ENCODE data around the gene TMEM185A. TPM values are rescaled to one million over a fixed set of nuclear protein-coding genes. Genes with fewer than 3 reads are reported as not detected.
A peak's percentile ranks its signal among the peaks of the same experiment; 100 is the strongest.

The TMEM185A gene
- total and polyA plus RNA-seq, 2 of the 4 experiments (the other 2 are of a cell fraction), result 9.7 to 12.2 TPM

GRCh38 chrX:149638860-149639259 lies 7.3 kb upstream of the TMEM185A start:
- H3K27me3 ChIP-seq (ENCODE audit: control insufficient read depth, insufficient read depth, low read length), result peaks cover 13% of the 10 kb centered on the region
- H3K4me3 ChIP-seq (ENCODE audit: insufficient read depth, low read depth, low read length), result no peak overlapping the region
- ChIA-PET CTCF (interaction anchor here (0.7 kb wide), 1 partner anchor 70 kb away, joined by 3 read pairs; no protein-coding TSS in a partner anchor), POLR2A (ENCODE audit: unreplicated experiment) (no interaction called here)
- H3K9me3 ChIP-seq (ENCODE audit: control insufficient read depth, insufficient read depth, low read length), result no peaks in the 10 kb centered on the region
- no peak overlapping the region for H3K27ac ChIP-seq (ENCODE audit: insufficient read depth, low read length)
- H3K18ac ChIP-seq (ENCODE audit: low read depth, low read length), result no peak overlapping the region
- no peaks in the 10 kb centered on the region for H3K9me1 ChIP-seq (ENCODE audit: insufficient read depth, low read length)
- TF ChIP-seq BHLHE40 (IDR thresholded peaks at IDR 0.05; ENCODE audit: low read depth, low read length) (no peak), USF2 (IDR thresholded peaks at IDR 0.05; ENCODE audit: low read depth, low read length) (no peak), SMC3 (IDR thresholded peaks at IDR 0.05; ENCODE audit: low read depth, low read length) (no peak), CEBPB (IDR thresholded peaks at IDR 0.05; ENCODE audit: low read depth, low read length) (no peak), RCOR1 (IDR thresholded peaks at IDR 0.05; ENCODE audit: insufficient replicate concordance, low read length) (no peak)
- TF ChIP-seq, protein P1, sequence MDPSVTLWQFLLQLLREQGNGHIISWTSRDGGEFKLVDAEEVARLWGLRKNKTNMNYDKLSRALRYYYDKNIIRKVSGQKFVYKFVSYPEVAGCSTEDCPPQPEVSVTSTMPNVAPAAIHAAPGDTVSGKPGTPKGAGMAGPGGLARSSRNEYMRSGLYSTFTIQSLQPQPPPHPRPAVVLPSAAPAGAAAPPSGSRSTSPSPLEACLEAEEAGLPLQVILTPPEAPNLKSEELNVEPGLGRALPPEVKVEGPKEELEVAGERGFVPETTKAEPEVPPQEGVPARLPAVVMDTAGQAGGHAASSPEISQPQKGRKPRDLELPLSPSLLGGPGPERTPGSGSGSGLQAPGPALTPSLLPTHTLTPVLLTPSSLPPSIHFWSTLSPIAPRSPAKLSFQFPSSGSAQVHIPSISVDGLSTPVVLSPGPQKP (IDR thresholded peaks at IDR 0.05; ENCODE audit: borderline replicate concordance, low read depth, low read length), result no peak
- no peak overlapping the region for H2AK5ac ChIP-seq (ENCODE audit: low read depth, low read length)
- H2BK5ac ChIP-seq (ENCODE audit: low read depth, low read length, poor library complexity, severe bottlenecking), result no peak overlapping the region
- DNase-seq, result peak; percentile 4
- H3K36me3 ChIP-seq (ENCODE audit: control insufficient read depth, insufficient read depth, low read length), result no peaks in the 10 kb centered on the region
- H4K91ac ChIP-seq (ENCODE audit: insufficient read depth, low read depth, low read length), result no peak overlapping the region
- BruUV-seq (replicated peaks), result no TSS peak
- H4K5ac ChIP-seq (ENCODE audit: low read depth, low read length), result no peak overlapping the region
- H4K20me1 ChIP-seq (ENCODE audit: insufficient read depth, low read length), result no peaks in the 10 kb centered on the region
- no peak overlapping the region for H2AK9ac ChIP-seq (replicated peaks; ENCODE audit: low read depth, low read length, poor library complexity)
- dilution Hi-C loops (cut with HindIII; ENCODE audit: low sequenced_read_pairs, unreplicated experiment) (no loop called here), in situ Hi-C loops (cut with MboI; ENCODE audit: low sequenced_read_pairs) (no loop called here), intact Hi-C loops (cut with micrococcal nuclease) (no loop called here)
- no peak overlapping the region for H3K9ac ChIP-seq (ENCODE audit: low read depth, low read length)
- H3K4me2 ChIP-seq (ENCODE audit: low read depth, low read length), result no peak overlapping the region
- no peak for ATAC-seq (ENCODE audit: low read depth)
- no peak overlapping the region for H3K4ac ChIP-seq (ENCODE audit: low read depth, low read length)
- no peak overlapping the region for H3K14ac ChIP-seq (replicated peaks; ENCODE audit: low read depth, low read length)
- no peak overlapping the region for H3K56ac ChIP-seq (ENCODE audit: extremely low read depth, insufficient read depth, low read length)
- H3K23ac ChIP-seq (ENCODE audit: low read depth, low read length), result no peak overlapping the region
- no peak overlapping the region for H2AFZ ChIP-seq (replicated peaks; ENCODE audit: low read length, poor library complexity)
- no peak overlapping the region for H2BK15ac ChIP-seq (ENCODE audit: low read depth, low read length)
- no peaks in the 10 kb centered on the region for H3K79me1 ChIP-seq (ENCODE audit: low read depth in 1 of 2, low read length in 2 of 2)
- H4K8ac ChIP-seq (ENCODE audit: low read depth in 2 of 2, low read length in 2 of 2), result no peak overlapping the region
- H2BK20ac ChIP-seq (ENCODE audit: low read depth, low read length), result no peak overlapping the region
- no peak overlapping the region for H2BK120ac ChIP-seq (ENCODE audit: low read depth, low read length)
- H3K4me1 ChIP-seq (ENCODE audit: control insufficient read depth, insufficient read depth, low read length), result no peaks in the 10 kb centered on the region

Measured in IMR-90 (cell line).